Mucosa of stomach (tissue), 1 donor: Measurements from ENCODE around the gene BCLAF1.

Source experiments
- H3K27me3 ChIP-seq: one replicate; pipeline ENCODE4 v1.7.0; 2013; ENCODE audit warnings: mild to moderate bottlenecking, low read length; ENCODE audit not compliant: control insufficient read depth, insufficient read depth
- H3K36me3 ChIP-seq: one replicate; pipeline ENCODE4 v1.7.0; 2013; ENCODE audit warnings: low read length; ENCODE audit not compliant: control insufficient read depth, insufficient read depth
- H3K4me1 ChIP-seq: one replicate; pipeline ENCODE4 v1.7.0; 2013; ENCODE audit warnings: mild to moderate bottlenecking, low read length; ENCODE audit not compliant: control insufficient read depth, insufficient read depth
- H3K4me3 ChIP-seq: one replicate; pipeline ENCODE4 v1.7.0; 2013; ENCODE audit warnings: low read length
- H3K9ac ChIP-seq: one replicate; pipeline ENCODE4 v1.7.0; 2013; ENCODE audit warnings: mild to moderate bottlenecking, low read length, moderate library complexity
- H3K9me3 ChIP-seq: one replicate; pipeline ENCODE4 v1.7.0; 2013; ENCODE audit warnings: mild to moderate bottlenecking, low read length, moderate library complexity; ENCODE audit not compliant: control insufficient read depth
- donor health status: Pancreatic carcinoma.

BCLAF1 gene, protein sequence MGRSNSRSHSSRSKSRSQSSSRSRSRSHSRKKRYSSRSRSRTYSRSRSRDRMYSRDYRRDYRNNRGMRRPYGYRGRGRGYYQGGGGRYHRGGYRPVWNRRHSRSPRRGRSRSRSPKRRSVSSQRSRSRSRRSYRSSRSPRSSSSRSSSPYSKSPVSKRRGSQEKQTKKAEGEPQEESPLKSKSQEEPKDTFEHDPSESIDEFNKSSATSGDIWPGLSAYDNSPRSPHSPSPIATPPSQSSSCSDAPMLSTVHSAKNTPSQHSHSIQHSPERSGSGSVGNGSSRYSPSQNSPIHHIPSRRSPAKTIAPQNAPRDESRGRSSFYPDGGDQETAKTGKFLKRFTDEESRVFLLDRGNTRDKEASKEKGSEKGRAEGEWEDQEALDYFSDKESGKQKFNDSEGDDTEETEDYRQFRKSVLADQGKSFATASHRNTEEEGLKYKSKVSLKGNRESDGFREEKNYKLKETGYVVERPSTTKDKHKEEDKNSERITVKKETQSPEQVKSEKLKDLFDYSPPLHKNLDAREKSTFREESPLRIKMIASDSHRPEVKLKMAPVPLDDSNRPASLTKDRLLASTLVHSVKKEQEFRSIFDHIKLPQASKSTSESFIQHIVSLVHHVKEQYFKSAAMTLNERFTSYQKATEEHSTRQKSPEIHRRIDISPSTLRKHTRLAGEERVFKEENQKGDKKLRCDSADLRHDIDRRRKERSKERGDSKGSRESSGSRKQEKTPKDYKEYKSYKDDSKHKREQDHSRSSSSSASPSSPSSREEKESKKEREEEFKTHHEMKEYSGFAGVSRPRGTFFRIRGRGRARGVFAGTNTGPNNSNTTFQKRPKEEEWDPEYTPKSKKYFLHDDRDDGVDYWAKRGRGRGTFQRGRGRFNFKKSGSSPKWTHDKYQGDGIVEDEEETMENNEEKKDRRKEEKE

DNA sequence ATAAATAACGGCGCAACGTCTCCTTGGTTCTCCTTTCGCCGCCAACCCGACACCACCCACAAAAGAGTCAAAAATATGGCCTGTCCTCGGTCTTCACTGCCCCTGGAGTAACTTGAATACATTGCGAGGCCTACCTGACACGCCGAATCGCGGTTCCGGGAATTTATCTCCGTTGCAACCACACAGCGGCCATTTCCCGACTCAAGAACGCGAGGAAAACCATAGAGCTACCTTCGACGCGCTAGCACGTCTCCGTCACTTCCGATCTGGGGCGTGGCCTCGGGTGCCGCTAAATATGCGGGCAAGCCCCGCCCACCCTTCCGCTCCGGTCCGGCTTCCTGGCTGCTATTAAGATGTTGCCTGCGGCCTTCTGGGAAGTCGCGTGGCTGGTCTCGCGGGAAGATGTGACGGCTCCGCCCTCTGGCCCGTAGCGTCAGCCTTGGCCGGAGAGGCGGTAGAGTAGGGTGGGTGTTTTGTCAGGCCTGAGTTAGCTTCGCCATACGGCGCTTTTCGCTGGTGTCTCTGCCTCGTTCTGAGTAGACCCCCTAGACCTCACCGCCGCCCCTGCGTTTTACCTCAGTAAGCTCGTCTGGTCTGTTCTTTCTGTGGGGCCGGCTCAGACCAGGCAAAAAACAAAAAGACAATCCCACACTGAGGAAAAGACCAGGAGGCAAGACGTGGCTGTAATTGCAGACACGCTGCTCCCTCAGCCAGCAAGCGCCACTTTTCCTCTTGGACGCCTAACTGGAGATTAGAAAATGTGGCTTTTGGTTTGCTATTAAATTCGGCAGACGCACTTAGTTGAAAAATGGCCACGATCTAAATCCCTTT, at the start of gene BCLAF1:
Gene BCLAF1, minus strand, starts transcription at position 268 of the 831 bp plus-strand sequence. CDS start 9,980 bp downstream, outside the sequence.
- Histone ChIP-seq H3K4me3 (peak within 1 kb of the TSS; percentile 44), H3K9me3 (no peaks in the 10 kb centered on the region), H3K4me1 (peaks cover 15% of the 10 kb centered on the region), H3K9ac (peak within 1 kb of the TSS; percentile 99), H3K36me3 (no peaks in the 10 kb centered on the region), H3K27me3 (no peaks in the 10 kb centered on the region)

DNA sequence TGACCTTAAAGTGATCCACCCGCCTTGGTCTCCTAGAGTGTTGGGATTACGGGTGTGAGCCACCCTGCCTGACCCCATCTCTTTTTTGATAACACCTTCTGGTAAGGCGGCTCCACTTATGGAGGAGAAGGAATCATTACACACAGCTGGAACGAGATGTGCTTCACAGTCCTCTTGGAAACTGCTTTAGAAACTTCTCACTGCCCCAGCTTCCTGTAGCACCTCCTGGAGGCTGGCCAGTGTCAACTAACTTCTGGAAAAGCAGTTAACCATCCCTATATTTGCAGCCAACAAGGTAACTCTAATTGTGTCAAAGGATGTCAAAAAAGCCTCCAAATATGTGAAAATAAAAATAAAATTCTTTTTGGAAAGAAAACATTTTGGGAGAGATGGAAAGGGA, 48.8 kb upstream of the BCLAF1 start:
- H3K4me1 ChIP-seq = peaks cover 8% of the 10 kb centered on the region
- H3K9ac ChIP-seq = no peak overlapping the region
- no peaks in the 10 kb centered on the region for H3K36me3 ChIP-seq
- no peaks in the 10 kb centered on the region for H3K27me3 ChIP-seq
- H3K9me3 ChIP-seq = no peaks in the 10 kb centered on the region
- H3K4me3 ChIP-seq = no peak overlapping the region

DNA sequence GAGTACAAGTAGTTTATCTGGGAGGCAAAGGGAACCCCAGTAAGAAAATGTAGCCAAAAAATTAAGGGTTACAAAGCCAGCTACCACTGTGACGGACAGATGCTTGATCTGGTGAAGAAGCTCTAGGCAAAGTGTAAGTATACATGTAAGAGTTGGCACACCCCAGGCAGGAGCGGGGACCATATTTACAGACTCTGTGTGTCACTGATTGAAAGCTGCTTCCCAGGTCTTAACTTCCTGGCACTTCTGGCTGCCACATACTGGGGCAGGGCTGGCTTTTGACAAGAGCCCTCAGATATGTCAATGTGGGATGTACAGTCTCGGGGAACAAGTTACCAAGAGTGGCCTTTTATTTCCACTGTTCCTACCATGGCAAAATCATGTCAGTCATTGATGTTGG, 48.0 kb upstream of the BCLAF1 start:
- H3K36me3 ChIP-seq = no peaks in the 10 kb centered on the region
- H3K27me3 ChIP-seq = no peaks in the 10 kb centered on the region
- H3K4me3 ChIP-seq = no peak overlapping the region
- H3K9ac ChIP-seq = no peak overlapping the region
- H3K9me3 ChIP-seq = no peaks in the 10 kb centered on the region
- H3K4me1 ChIP-seq = peaks cover 8% of the 10 kb centered on the region

DNA sequence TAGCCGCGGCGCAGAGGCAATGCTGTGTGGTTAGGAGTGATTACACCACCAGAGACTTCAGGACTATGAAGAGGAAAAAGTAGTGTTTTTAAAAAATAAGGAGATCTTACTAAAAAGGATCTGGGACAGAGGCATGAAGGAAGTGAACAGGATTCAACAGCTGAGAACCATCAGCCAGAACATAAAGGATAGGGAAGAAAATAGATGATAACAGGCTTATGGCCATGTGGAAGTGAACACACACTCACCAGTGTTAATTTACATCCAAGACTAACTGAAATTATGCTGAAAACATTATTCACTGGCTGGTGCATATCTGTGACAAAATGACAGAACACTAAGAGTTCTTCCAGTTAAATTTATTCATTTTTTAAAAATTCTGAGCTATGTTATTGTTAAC, 47.5 kb upstream of the BCLAF1 start:
- Histone ChIP-seq H3K9me3 (no peaks in the 10 kb centered on the region), H3K36me3 (no peaks in the 10 kb centered on the region), H3K4me1 (peaks cover 8% of the 10 kb centered on the region), H3K9ac (no peak overlapping the region), H3K27me3 (no peaks in the 10 kb centered on the region), H3K4me3 (no peak overlapping the region)

DNA sequence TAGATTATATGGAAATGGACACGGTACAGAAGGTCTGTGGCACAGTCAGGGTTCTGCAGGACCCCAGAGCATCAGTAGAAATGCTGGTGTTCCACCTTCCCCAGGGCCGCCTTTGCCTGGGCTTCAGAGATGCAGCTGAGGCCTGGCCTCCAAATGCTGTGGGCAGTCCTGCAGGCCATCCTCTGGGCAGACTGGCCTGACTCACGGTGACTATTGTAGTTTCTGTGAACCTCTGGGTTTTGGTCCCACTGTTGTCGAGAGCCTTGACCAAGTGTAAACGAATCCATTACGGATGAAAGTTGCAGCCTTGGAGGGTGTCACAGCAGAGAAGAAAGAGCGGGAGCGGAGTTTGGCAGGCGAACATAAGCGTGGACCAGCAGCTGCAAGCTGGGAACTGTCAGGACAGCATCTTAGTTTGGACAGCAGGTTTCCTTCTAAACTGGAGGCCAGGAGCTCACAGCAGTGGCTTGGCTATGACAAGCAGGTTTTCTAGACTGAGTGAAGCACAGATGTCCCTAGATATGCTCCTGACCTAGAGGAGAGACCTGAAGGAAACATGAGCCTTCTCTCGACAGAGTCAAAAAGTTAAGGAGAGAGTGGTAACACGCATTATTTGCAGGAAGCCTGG, 46.2 kb upstream of the BCLAF1 start:
- Histone ChIP-seq H3K36me3 (no peaks in the 10 kb centered on the region), H3K9me3 (no peaks in the 10 kb centered on the region), H3K4me3 (no peak overlapping the region), H3K9ac (no peak overlapping the region), H3K4me1 (peaks cover 8% of the 10 kb centered on the region), H3K27me3 (no peaks in the 10 kb centered on the region)

DNA sequence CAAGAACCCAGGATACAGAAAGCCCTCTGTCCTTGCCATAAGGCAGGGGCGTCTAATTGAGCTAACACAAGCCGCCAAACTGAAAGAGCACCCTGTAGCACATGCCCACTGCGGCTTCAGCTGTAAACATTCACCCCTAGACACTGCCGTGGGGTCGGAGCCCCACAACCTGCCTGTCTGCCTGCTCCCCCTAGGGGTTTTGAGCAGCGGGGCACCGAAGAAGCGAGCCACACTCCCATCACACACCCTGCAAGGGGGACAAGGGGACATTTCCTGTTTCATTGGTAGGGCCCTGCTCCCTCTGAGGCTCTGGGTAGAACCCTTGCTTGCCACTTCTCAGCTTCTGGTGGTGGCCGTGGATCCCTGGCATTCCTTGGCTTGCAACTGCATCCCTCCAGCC, 45.2 kb upstream of the BCLAF1 start:
- Histone ChIP-seq H3K9me3 (no peaks in the 10 kb centered on the region), H3K9ac (no peak overlapping the region), H3K36me3 (no peaks in the 10 kb centered on the region), H3K27me3 (no peaks in the 10 kb centered on the region), H3K4me1 (peaks cover 8% of the 10 kb centered on the region), H3K4me3 (no peak overlapping the region)

DNA sequence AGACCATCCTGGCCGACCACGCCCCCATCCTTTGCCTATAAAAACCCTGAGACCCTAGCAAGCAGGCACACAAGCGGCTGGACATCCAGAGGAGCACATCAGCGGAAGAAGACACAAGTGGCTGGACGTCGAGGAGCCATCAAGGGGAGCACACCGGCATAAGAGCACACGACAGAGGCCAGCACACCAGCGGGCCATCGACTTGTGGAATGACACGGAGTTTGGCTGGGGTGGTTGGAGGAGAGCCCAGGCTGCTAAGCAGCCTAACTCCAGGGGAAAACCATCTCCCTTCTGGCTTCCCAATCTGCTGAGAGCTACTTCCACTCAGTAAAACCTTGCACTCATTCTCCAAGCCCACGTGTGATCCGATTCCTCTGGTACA, 44.8 kb upstream of the BCLAF1 start:
- no peaks in the 10 kb centered on the region for H3K27me3 ChIP-seq
- H3K4me1 ChIP-seq = peaks cover 8% of the 10 kb centered on the region

DNA sequence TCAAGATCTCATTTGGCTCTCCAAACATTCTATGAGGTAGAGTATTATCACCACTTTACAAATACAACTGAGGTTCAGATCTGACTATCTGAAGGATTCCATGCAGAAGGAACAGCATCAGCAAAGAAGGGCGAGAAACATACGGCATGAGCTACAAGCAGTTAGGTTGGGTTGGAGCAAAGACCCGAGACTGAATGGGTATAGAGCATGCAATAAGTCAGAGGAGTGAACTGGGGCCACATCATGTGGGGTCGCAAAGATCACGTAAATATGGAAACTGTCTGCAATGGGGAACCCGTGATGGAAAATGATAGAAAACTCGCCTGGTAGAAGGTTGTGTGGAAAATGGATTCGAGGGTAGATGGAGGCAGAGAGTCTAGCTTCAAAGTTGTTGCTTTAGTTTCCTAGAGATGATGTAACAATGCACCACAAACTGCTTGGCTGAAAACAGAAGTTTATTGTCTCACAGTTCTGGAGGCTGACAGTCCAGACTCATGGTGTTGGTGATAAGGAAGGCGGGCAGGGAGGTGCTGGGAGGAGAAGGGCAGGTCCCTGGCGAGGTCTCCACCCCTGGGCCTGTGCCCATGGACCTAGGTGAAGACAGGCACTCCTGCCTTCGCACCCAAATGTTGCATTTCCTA, 44.3 kb upstream of the BCLAF1 start:
- no peak overlapping the region for H3K4me3 ChIP-seq
- no peak overlapping the region for H3K9ac ChIP-seq
- H3K9me3 ChIP-seq = no peaks in the 10 kb centered on the region
- no peaks in the 10 kb centered on the region for H3K36me3 ChIP-seq
- H3K4me1 ChIP-seq = peaks cover 8% of the 10 kb centered on the region
- H3K27me3 ChIP-seq = no peaks in the 10 kb centered on the region

More for the DNA sequence above, 44.8 kb upstream of the BCLAF1 start:
- H3K4me3 ChIP-seq = no peak overlapping the region
- H3K36me3 ChIP-seq = no peaks in the 10 kb centered on the region
- no peak overlapping the region for H3K9ac ChIP-seq
- no peaks in the 10 kb centered on the region for H3K9me3 ChIP-seq

DNA sequence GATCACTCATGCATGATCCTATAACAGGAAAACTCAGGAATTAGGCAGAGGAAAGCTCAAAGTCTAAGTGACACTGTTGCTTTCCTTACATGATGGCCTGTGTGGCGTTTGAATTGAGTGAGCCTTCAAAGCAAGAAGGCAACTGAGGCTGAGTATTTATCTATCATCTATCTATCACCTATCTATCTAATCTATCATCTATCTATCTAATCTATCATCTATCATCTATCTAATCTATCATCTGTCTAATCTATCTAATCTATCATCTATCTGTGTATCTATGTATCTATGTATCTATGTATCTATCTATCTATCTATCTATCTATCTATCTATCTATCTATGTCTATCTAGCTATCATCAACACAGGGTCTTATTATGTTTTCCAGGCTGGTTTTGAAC, 41.8 kb upstream of the BCLAF1 start:
- no peak overlapping the region for H3K9ac ChIP-seq
- H3K9me3 ChIP-seq = no peaks in the 10 kb centered on the region
- H3K36me3 ChIP-seq = no peaks in the 10 kb centered on the region

DNA sequence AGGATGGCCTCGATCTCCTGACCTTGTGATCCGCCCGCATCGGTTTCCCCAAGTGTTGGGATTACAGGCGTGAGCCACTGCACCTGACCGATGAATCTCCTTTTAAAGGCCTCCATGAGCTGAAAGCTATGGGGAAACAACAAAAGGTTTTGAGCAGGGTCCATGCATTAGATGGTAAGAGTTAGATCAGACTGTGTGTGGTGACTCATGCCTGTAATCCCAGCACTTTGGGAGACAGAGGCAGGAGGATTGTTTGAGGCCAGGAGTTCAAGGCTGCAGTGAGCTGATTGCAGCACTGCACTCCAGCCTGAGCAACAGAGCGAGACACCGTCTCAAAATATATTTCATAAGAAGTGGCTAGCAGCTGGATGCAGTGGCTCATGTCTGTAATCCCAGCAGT, 41.0 kb upstream of the BCLAF1 start:
- Histone ChIP-seq H3K9me3 (no peaks in the 10 kb centered on the region), H3K4me1 (peaks cover 8% of the 10 kb centered on the region), H3K4me3 (no peak overlapping the region), H3K27me3 (no peaks in the 10 kb centered on the region), H3K36me3 (no peaks in the 10 kb centered on the region), H3K9ac (no peak overlapping the region)

More for the DNA sequence above, 41.8 kb upstream of the BCLAF1 start:
- no peaks in the 10 kb centered on the region for H3K27me3 ChIP-seq
- peaks cover 8% of the 10 kb centered on the region for H3K4me1 ChIP-seq
- no peak overlapping the region for H3K4me3 ChIP-seq

DNA sequence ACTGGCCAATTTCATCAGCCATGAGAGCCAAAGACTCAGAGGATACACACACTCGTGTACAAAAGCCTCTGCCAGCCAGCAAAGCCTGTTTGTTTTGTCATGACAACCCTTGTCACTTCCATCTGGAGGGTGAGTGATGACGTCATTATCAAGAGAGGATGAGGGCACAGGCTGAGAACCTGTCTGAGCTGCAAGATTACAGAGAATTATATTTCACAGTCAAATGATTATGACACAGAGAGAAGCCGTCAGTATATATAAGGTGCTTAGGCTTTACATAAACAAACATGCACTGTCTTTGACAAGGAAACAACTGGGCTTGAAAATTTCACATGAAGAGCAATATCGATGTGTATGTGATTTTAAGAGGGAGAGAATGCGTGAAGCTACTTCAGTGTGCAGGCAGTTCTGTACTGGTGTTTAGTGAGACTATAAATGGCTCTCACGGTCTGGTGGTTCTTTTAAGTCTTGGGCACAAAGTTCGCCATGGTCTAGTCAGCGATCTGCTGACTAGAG, 36.5 kb upstream of the BCLAF1 start:
- Histone ChIP-seq H3K27me3 (no peaks in the 10 kb centered on the region), H3K9ac (no peak overlapping the region), H3K4me3 (no peak overlapping the region), H3K9me3 (no peaks in the 10 kb centered on the region), H3K4me1 (no peaks in the 10 kb centered on the region), H3K36me3 (no peaks in the 10 kb centered on the region)
